T-helper 1 cell treated with Interleukin-12 subunit alpha and Interleukin-12 subunit beta and Interleukin-4 antibody, amounts not matched to agents 30 ng/mL and 1 ng/mL, for 36 hours (primary cell): ENCODE measurements around the gene SNX3. TPM values are rescaled to one million over a fixed set of nuclear protein-coding genes. Genes with fewer than 3 reads are reported as not detected.

Experiments used
- intact Hi-C: fragments of 100-400 bp; cut with micrococcal nuclease; formaldehyde crosslinking; loops from one replicate; pipeline ENCODE4 v1.15.1; 2024
- total RNA-seq: library from RNA; stranded (reverse); gene quantifications from 2 replicates; pipeline ENCODE4 v1.2.3, GENCODE V29; 2022

Gene SNX3
- total RNA-seq, 1 donor from 2014 or later = 75.0 TPM

DNA sequence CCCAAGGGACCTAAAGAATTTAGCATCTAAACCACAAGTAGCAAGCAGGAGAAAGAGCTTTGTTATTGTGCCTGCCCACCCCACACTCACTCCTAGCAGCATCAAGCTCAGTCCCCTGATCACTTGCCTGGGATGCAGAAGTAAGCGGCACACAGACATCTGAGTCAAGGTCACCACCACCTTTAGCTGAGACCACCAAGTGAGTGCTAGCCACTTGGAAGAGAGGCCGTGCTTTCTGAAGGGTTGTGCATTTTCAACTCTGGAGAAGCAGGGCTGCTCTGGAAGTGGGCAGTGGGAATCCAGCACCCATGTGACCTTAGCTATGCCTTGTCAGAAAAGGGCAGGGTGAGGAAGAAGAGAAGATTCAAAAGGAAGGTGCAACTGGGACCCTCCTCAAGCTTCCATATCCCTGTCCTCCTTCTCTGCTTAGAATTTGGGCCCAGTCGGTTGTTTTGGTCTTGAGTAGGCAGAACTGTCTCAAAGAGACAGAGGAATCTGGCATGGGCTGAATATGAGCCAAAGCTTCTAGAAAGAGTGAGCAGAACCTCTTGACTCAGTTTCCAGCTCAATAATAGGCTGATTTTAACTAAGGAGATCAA, 88.8 kb downstream of the SNX3 start:
- intact Hi-C loops = loop anchor here (5.0 kb wide), 2 partner anchors 190 to 320 kb away; no protein-coding TSS in a partner anchor

DNA sequence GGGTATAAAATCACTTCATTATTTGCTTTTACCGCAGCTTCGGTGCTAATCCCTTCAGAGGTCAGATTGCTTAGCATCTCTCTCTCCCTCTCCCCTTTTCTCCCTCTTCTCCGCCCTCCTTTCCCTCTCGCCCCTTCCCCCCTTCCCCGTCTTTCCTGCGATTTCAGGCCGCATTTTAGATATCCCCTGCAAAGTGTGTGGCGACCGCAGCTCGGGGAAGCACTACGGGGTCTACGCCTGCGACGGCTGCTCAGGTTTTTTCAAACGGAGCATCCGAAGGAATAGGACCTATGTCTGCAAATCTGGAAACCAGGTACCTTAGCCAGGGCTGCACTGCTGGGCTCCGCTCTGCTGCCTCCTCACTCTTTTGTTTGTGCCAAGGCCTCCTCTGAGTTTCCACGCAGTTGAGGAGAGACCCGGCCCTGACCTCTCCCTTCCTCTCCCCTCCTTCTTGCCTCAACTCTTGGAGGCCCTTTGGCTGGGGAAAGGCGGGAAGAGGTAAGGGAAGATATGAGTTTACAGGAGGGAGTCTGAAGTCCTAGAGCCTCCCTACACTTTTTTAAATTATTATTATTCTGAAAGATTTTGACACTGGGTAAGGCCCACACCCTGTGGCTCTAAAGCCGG, 89.4 kb downstream of the SNX3 start:
- intact Hi-C loops = loop anchor here (5.0 kb wide), 2 partner anchors 191 to 321 kb away; no protein-coding TSS in a partner anchor

- intact Hi-C loops = loop anchor here (5.0 kb wide), 2 partner anchors 192 to 322 kb away; no protein-coding TSS in a partner anchor
Observed at GRCh38 chr6:108170332-108171290, 90.2 kb downstream of the SNX3 start.

DNA sequence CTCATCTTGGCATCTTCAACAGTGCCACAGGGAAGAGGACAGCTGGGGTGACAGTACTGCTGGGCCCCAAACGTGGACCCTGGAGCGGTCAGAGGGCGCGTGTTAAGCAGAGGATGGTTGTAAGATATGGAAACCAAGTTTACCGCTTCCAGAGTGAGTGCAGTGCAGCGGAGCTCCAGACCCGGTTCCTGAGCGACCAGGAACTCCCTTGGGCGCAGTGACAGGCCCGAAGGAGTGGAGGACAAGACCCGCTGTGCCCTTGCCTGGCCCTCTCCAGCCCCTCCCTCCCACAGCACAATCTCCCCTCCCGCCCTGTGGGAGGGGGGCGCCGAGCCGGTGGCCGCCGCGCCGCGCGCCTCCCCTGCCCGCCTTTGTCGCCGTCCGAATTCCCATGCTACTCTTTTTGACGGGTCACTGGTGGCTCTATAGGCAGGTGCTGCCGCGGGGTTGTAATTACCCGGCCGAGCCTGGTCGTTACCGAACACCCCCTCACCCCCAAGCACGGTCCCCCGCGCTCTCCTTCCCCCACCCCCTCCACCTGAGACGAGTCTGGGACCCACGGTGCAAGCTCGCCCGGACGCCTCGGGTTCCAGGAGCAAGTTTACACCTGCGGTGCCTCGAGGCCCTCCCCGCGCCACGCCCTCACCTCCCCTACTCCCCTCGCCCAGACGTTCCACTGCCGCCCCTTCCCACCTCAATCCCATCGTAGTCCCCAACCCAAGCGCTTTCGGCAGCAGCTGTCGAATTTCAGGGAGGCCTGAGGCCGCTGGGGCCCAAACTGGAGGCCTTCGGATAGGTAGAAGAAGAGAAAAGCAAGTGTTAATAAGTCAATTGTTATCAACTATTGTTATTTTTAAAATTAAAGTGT, 91.1 kb downstream of the SNX3 start:
- intact Hi-C loops = loop anchor here (2.0 to 5.0 kb wide), 3 partner anchors 193 to 679 kb away; partner anchors contain the start of gene SOBP

DNA sequence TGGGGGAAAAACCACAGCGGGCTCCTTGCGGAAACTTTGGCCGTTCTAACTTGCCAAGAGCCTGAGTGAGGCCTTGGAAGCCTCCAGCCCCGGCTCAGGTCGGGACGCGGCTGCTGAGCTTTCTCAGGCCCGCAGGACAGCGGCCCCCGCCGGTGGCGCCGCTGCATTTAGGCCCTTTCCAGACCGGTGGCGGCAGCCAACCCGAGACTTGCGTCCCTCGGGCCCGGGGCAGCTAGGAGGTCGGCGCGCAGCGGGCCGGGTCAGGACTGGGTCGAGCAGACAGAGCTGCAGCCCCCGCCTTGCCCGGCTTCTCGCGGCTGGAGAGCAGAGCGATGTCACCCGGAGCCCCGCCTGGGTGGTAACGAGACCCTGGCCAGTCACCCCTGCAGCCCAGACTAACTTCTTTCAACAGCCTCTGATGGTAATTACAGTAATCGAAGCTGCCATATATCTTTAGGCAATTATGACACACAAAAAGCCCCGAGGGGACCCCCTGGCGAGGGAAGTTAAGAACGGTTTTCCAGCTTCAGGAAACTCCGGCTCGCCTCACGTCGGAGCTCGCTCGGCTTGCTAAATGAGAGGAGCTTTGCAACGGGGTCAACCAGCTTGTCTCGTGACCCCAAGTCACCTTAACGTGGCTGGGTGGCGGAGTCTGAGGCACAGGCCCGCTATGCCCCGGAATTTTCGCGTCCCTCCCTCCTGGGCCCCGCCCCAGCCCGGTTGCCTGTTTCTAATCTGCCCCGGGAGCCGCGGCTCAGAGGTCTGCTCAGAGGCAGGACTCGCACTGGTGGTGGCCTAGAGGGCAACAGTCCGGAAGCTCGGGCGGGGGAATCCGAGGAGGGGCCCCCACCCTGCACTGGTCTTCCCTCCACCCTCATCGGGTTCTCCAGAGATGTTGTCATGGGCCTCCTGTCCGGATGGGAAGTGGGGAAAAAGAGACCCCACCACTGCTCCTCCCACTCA, 92.1 kb downstream of the SNX3 start:
- intact Hi-C loops = loop anchor here (2.0 kb wide), 1 partner anchor 678 kb away; the partner anchor contains the start of gene SOBP

DNA sequence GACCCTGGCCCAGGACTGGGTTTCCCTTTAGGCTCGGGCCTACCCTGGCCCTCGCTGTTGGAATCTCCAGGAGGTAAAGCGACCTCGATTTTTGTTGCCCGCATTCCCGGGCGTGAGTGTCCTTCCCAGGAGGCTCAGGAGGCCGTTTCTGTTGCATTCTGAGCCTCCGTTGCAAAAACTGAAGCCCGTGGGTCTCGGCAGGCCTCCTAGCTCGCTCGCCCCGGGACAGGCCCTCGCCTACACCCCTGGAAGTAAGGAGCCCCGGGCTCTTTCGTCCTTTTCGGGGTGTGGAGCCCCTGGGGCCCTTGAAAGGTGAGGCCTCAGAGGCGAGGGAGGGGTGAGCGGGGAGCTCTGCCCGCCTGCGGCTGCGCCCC, 92.8 kb downstream of the SNX3 start:
- intact Hi-C loops = loop anchor here (2.0 kb wide), 1 partner anchor 677 kb away; the partner anchor contains the start of gene SOBP

GRCh38 chr6:108167449-108168089, 93.3 kb downstream of the SNX3 start:
- intact Hi-C loops = loop anchor here (2.0 kb wide), 2 partner anchors 51 to 677 kb away; partner anchors contain the start of gene SOBP

DNA sequence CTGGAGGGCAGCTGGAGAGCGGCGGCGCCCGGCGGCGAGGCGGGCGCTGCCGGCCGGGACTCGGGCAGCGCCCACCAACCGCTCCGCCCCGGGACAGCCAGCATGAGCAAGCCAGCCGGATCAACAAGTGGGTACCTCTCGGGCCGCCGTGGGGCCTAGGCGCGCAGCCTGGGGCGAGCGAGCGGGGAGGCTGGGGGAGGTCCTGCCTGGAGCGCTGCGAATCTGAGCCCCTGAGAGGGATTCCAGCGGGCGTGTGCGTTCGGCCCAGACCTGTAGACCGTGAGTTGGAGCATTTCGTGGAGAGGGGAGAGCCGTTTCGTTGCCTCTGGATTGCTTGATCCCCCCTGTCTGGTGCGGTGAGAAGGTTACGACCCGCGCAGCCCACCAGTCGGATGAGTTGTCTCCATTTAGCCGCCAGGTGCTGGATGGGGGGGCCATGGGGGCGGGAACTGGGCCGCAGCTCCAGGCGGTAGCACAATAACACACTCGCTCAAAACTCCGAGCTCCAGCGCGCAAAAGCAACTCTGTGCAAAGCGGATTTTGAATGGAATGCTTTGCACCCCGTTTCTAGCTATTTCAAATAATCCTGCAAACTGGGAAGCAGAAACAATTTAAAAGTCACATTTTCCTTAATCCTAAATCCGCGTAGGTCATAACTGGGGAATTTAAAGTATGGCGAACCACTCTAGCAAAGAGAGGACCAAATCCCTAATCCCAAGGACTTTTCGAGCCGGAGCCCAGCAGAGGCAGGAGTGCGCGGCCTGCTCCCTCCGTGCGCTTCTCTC, 94.0 kb downstream of the SNX3 start:
- intact Hi-C loops = loop anchor here (1.0 to 2.0 kb wide), 2 partner anchors 9 to 50 kb away; no protein-coding TSS in a partner anchor

- intact Hi-C loops = loop anchor here (1.0 to 2.0 kb wide), 2 partner anchors 8 to 49 kb away; no protein-coding TSS in a partner anchor
Observed at GRCh38 chr6:108165714-108166663, 94.9 kb downstream of the SNX3 start, which contains the start of gene NR2E1. TSS of gene NR2E1 (plus strand) at chr6:108166022. CDS start at chr6:108166766, 744 bp downstream.

DNA sequence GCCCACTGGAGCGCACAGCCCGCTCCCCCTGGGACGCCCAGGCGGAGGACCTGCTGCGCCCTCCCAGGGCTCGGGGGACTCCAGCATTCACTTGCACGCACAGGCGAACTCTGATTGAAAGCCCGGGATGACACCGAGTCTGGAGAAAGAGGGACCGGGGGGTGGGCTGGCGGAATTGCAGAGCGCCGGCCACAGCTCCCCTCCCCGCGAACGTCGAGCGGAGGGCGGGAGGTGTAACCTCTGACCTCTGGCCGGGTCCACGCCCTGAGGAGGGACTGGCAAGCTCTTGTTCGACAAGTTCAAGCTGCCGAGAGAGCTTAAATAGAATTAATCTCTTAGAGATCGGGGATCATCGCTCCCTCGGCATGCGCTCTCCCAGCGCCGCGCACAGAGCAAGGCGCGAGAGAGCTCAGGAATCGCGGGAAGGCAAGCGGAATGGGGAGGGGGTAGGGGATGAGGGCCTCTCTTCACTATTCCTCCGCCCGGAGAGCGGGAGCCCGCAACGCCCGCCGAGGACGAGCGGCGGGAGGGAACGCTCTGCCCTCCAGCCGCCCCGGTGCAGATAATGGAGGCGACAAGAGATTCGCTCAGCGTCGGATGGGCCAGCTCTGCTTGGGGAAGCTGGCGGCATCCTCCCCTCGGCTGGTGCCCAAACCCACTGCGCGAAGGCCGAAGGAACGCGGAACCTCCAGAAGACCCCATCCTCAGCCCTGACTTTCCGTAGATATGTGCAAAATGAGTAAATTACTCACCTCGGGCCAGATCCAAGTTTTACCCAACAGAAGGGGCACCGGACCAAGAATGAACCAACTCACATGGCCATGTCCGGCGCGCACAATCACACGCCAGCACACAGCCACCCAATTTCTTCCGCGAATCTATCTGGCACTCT, 95.8 kb downstream of the SNX3 start:
- intact Hi-C loops = no loop called here

DNA sequence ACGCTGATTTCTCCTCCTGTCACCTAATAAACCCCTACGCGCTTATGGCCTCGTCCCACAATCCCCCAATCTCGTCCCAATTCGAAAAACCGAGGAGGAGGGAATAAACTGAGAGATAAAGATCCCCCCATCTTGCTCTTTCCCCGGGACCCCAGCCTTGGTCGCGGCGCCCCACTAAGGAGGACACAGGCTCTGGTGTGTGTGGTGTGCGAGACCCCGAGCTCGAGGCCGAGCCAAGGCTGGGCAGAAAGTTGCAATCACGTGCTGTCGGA, 96.4 kb downstream of the SNX3 start:
- intact Hi-C loops = no loop called here

DNA sequence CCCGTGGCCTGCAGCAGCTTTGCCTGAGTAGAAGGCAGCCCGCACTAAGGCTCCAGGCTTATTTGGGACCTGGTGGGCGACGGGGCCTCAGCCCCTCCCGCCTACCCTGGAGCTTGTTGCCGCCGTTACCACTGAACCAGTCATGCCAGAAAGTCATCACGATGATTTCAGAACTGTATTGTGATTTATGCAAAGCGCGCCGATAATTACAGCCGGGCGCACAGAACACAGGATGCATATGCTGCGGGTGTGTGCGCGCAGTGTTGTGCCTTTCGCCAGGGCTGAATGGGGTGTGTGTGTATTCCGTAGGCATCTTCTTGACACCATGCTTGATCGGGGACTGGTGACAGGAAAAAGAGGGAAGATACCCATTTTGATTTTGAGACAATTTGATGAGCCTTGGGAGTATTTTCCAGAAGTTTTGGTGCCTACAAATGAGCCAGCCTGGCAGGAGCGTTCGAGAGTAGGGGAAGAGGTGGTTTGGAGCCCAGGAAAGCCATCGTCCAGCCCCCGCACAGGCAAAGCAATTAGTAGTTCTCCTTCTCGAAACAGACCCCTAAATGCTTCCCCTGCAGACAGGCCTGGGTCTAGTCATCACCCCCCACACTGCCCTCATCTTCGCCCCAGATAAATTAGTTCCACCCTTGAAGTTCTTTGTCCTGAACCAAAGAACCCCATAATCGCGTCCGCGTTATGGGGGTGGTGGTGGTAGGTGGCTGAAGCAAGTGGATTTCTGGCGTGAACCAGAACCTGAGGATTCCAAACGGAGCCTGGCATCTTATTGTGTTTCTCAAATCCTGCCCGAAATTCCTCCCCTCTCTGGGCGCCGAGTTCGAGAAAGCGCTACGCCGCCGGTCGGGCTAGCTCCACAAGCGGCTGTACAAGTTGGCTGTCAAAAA, 96.9 kb downstream of the SNX3 start:
- intact Hi-C loops = loop anchor here (2.0 kb wide), 1 partner anchor 31 kb away; no protein-coding TSS in a partner anchor

DNA sequence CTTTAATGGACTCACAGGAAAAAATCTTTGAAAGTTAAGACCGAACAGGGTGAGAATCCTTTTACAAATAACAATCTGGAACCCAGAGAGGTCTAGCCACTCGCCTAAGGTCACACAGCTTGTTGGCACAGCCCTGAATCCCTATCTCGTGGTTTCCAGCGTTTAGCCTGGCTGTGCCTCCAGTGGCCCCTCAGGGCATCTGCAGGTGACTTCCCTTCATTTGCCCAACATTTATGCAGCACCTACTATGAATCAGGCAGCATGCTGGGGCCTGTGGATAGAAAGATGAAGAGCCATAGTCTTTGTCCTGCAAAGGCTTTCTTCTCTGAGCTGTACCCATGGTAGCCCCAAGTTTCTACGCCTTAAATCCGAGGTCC, 97.6 kb downstream of the SNX3 start:
- intact Hi-C loops = loop anchor here (2.0 kb wide), 1 partner anchor 30 kb away; no protein-coding TSS in a partner anchor

DNA sequence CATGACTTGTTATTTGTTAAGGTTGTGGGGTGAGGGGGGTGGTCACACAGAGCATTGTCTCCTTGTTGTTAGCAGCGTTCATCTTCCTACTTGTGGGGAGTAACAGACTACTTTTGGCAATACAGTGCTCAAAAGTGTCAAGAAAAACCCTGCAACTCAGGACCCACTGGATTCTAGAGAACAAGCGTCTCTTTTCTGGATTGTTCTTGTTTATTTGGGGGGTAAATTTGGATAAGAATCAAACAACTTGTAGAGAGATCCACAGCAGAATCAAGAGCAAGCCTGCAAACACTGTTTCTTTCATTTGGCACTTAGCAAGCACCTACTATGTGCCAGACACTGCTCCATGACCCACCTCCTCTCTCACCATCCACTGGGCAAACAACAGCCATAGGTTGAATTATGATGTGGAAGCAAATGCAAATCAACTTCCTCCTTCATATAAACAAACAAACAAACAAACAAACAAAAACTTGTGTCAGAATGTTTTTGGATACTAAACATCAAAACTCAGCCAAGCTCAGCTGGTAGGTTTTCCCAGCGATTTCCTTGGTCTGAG, 99.0 kb downstream of the SNX3 start:
- intact Hi-C loops = loop anchor here (2.0 kb wide), 2 partner anchors 13 to 29 kb away; no protein-coding TSS in a partner anchor
